ENCODE measurements around the gene ABCC5.

DNA sequence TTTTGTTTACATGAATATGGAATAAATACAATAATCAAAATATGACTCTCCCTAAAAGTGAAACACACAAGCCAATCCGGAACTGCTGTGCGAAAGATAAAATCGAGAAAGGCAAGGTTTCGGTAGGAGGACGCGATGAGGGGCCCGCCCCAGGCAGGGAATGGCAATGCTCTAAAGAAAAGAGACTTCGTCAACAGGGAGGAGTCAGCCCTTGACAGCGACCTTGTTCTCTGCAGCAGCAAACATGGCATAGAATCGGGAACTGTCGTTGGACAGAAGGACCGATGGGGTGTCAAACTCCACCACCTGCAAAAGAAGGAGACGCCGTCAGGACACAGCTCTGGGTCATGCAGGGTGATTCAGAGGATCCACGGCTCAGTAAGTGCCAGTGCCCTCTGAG is 96.6 kb downstream of the ABCC5 start:
- TF ChIP-seq CTCF (conservative IDR thresholded peaks at IDR 0.05) (no peak), EZH2 (IDR thresholded peaks at IDR 0.05; ENCODE audit: low read depth) (no peak)

Measured in PC-9 (cell line).